Right hindlimb (tissue), 1 donor: Measurements from ENCODE around the gene IVD.

ENCODE experiments used
- DNase-seq: peaks from one replicate; pipeline ENCODE4 v3.0.0-alpha.2; 2018

The IVD gene

GRCh38 chr15:40405501-40406381 lies at the start of gene IVD:
Gene IVD (plus strand): TSS chr15:40405795. CDS start chr15:40405828, 33 bp downstream.
- peak; percentile 97 for DNase-seq

GRCh38 chr15:40355976-40356585 lies 49.5 kb upstream of the IVD start:
- DNase-seq: no peak

GRCh38 chr15:40357246-40357645 lies 48.3 kb upstream of the IVD start:
- DNase-seq: no peak

GRCh38 chr15:40357723-40358470 lies 47.7 kb upstream of the IVD start, which contains the start of gene DISP2:
Gene DISP2 (plus strand): TSS chr15:40358219. CDS start chr15:40358322, 103 bp downstream.
- DNase-seq: peak; percentile 93

- no peak for DNase-seq
Measured at GRCh38 chr15:40358471-40359353, 46.9 kb upstream of the IVD start.

- no peak for DNase-seq
Measured at GRCh38 chr15:40360015-40360414, 45.6 kb upstream of the IVD start.

- DNase-seq: no peak
Measured at GRCh38 chr15:40361640-40362039, 44.0 kb upstream of the IVD start.

GRCh38 chr15:40363611-40364010 lies 42.0 kb upstream of the IVD start:
- DNase-seq: no peak

- DNase-seq: no peak
Measured at GRCh38 chr15:40364251-40364650, 41.3 kb upstream of the IVD start.

GRCh38 chr15:40365016-40365415 lies 40.6 kb upstream of the IVD start:
- no peak for DNase-seq

- DNase-seq: no peak
Measured at GRCh38 chr15:40365624-40366456, 39.8 kb upstream of the IVD start.

GRCh38 chr15:40366457-40367370 lies 38.9 kb upstream of the IVD start:
- DNase-seq: peak; percentile 51

- DNase-seq: no peak
Measured at GRCh38 chr15:40367371-40367685, 38.3 kb upstream of the IVD start.

GRCh38 chr15:40367686-40368611 lies 37.6 kb upstream of the IVD start:
- DNase-seq: peak; percentile 88

GRCh38 chr15:40368719-40369473 lies 36.7 kb upstream of the IVD start:
- no peak for DNase-seq

GRCh38 chr15:40369474-40369869 lies 36.1 kb upstream of the IVD start:
- no peak for DNase-seq

GRCh38 chr15:40369971-40370370 lies 35.6 kb upstream of the IVD start:
- no peak for DNase-seq

GRCh38 chr15:40372981-40373380 lies 32.6 kb upstream of the IVD start:
- no peak for DNase-seq

GRCh38 chr15:40377606-40378005 lies 28.0 kb upstream of the IVD start:
- DNase-seq: no peak
